Measurements from ENCODE around the gene FLNC. TPM values are rescaled to one million over a fixed set of nuclear protein-coding genes. Genes with fewer than 3 reads are reported as not detected.

FLNC gene
- total and polyA plus RNA-seq, 11 donors, result 399 to 3,687 (median 1,170) TPM

DNA sequence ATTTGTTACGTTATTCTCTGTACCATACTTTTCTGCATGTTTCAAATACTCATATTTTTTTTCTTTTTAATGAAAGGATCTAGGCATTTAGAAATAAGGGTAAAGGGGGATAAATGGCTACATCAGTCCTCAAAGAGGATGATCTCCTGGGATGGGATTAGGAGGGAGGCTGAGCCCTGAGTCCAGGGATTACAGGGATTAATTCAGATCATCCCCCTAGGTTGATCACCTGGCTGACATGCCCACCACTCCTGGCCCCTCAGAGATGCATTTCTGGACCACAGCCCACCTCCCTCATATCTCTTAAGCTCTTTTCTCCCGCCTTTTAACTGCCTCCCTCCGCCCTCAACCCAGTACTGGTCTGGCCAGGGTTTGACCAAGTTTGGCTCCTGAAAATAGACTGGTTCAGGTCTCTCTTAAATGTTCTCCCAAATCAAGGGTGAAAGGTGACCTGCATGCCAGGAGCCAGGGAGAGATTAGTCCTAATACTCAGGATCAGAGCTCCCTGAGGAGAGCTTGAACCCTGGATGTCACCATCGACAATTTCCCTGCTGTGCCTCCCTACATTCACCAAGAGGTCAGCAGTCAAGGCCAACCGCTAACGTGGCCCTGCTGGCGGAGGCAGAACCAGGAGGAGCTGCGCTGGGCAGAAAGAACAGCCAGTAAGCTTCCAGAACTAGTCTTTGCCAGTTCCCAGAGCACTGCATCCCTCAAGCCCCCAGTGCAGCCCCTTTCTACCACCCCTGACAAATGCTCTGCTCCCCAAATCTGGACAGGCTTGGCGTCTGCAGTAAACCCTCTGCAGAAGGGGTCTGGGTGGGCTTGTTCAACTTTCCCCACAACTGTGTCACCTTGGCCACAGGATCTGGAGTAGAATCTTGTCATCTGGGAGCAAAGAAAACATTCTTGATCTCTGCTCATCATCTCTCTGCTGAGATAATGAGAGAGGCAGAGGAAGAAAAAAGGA is 41.5 kb upstream of the FLNC start:
- ATAC-seq (no peak), DNase-seq (no peak)
- TF ChIP-seq POLR2A (IDR thresholded peaks at IDR 0.05), result no peak
- TF ChIP-seq, protein P1, sequence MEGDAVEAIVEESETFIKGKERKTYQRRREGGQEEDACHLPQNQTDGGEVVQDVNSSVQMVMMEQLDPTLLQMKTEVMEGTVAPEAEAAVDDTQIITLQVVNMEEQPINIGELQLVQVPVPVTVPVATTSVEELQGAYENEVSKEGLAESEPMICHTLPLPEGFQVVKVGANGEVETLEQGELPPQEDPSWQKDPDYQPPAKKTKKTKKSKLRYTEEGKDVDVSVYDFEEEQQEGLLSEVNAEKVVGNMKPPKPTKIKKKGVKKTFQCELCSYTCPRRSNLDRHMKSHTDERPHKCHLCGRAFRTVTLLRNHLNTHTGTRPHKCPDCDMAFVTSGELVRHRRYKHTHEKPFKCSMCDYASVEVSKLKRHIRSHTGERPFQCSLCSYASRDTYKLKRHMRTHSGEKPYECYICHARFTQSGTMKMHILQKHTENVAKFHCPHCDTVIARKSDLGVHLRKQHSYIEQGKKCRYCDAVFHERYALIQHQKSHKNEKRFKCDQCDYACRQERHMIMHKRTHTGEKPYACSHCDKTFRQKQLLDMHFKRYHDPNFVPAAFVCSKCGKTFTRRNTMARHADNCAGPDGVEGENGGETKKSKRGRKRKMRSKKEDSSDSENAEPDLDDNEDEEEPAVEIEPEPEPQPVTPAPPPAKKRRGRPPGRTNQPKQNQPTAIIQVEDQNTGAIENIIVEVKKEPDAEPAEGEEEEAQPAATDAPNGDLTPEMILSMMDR (IDR thresholded peaks at IDR 0.05), result no peak
- WGBS, 4 donors, result 74 to 79% (median 77%) methylated on average over 9 of the region's 9 CpGs
- H3K36me3 ChIP-seq, result no peaks in the 10 kb centered on the region
- H3K4me1 ChIP-seq, result peaks cover 0 to 30% (median 19%) of the 10 kb centered on the region in 12 donors
- H3K27ac ChIP-seq, result no peak overlapping the region
- H3K9me3 ChIP-seq, result no peaks in the 10 kb centered on the region
- no peak overlapping the region for H3K4me3 ChIP-seq
- intact Hi-C loops (cut with DNase I), result no loop called here
- no peaks in the 10 kb centered on the region for H3K27me3 ChIP-seq

DNA sequence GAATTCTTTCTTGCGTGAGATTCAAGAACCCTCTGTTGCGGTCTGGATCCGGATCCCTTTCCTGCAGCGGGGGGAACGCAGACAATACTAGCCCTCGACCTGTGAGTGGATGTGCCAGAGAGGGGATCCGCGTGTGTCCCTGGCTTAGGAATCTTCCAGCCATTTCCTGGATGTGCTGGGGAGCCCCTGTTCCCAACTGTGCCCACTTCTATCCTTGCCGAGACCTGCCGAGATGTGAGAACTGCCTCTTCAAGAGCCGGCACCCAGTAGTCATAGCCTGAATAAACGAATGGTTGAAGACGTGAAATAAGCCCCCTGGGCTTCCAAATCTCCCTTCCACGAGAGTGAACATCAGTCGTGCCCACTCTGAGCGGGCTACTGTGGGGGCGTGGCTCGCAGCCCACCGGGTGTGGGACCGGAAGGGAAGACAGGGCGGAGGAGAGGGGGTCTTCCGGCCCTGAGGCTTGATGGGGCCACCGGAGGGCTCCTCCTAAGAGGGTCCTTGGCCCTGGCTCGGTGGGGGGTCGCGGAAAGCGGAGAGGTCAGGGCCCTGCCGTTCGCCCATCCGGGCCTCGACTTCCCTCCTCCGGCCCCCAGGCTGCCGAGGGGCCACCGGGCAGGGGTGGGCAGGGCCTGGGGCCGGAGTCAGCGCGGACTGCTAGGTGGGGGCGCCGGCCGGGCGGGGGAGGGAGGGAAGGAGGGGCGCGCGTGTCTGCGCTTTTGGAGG is 39.7 kb upstream of the FLNC start:
- H3K9me3 ChIP-seq, result no peaks in the 10 kb centered on the region
- peak in 2 of 4 donors; percentile 14 to 35 for ATAC-seq
- peaks cover 0 to 30% (median 19%) of the 10 kb centered on the region in 12 donors for H3K4me1 ChIP-seq
- intact Hi-C loops (cut with DNase I), result loop anchor here in 7 of 10 donors (5.0 to 10.0 kb wide), 8 partner anchors 37 to 92 kb away; partner anchors contain the start of genes ATP6V1F (in 2 of the 7), CALU (in 2 of the 7) and FLNC (in 1 of the 7)
- TF ChIP-seq POLR2A (IDR thresholded peaks at IDR 0.05), result no peak
- TF ChIP-seq, protein P1 (IDR thresholded peaks at IDR 0.05), result no peak
- peak overlapping the region; percentile 62 to 94 (median 78) for H3K4me3 ChIP-seq
- no peaks in the 10 kb centered on the region for H3K27me3 ChIP-seq
- DNase-seq, result no peak
- H3K36me3 ChIP-seq, result no peaks in the 10 kb centered on the region
- 16 to 29% (median 23%) methylated on average over 20 to 45 of the region's 45 CpGs for WGBS, 4 donors
- peak overlapping the region in 7 of 12 donors; percentile 39 to 88 (median 55) for H3K27ac ChIP-seq

DNA sequence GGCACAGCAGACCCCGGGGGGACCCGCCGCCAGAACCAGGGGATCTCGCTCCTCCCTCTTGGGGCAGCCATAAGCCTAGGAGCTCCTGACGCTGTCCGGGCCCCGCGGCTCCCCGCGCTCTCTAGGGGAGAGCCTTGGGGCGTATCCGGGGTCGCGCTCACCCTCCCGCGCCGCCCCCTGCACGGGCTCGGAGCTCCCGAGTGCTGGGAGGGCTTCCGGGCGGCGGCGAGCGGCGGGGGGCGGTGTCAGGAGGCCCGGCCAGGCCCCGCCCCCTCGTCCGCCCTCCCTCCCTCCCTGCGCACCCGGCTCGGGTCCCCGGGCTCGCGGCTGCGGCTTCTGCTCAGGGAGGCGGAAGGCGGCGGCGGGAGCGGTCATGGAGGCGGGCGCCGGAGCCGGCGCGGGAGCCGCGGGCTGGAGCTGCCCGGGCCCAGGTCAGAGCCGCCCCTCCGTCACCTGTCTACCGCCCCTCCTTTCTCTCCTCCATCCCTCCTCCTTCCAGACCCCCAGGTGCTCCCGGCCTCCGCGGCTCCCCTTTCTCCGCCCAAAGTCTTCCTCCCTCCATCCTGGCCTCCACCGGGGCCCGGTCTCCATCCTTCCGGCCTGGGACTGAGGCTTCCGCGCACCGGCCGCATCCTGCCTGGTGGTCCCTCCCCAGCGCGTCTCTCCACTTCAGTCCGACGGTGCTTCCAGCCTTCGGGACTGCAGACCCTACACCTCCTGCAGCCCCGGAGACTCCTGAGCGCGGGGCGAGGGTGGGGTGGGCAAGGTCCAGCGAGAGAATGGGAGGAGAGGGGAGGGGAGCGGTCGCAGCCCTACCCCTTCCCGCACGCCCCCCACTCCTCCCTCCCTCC is 38.9 kb upstream of the FLNC start, which contains the start of gene CCDC136:
Gene CCDC136 (plus strand): TSS at position 848 of the 851 bp plus-strand sequence. CDS start 444 bp downstream, outside the sequence.
- peak; percentile 17 to 92 (median 80) for ATAC-seq
- H3K36me3 ChIP-seq, result no peaks in the 10 kb centered on the region
- peak; percentile 74 to 91 (median 78) for DNase-seq
- intact Hi-C loops (cut with DNase I), result loop anchor here in 7 of 10 donors (5.0 to 10.0 kb wide), 8 partner anchors 36 to 91 kb away; partner anchors contain the start of genes ATP6V1F (in 2 of the 7), CALU (in 2 of the 7) and FLNC (in 1 of the 7)
- H3K9me3 ChIP-seq, result no peaks in the 10 kb centered on the region
- 0 to 1% (median 1%) methylated on average over 35 to 80 of the region's 80 CpGs for WGBS, 4 donors
- peak within 1 kb of the TSS in 7 of 12 donors; percentile 39 to 88 (median 55) for H3K27ac ChIP-seq
- H3K4me1 ChIP-seq, result peaks cover 0 to 30% (median 19%) of the 10 kb centered on the region in 12 donors
- H3K4me3 ChIP-seq, result peak within 1 kb of the TSS; percentile 62 to 94 (median 78)
- TF ChIP-seq POLR2A (IDR thresholded peaks at IDR 0.05), result peak in 1 of 2 donors; percentile 51
- TF ChIP-seq, protein P1 (IDR thresholded peaks at IDR 0.05), result no peak
- no peaks in the 10 kb centered on the region for H3K27me3 ChIP-seq

Measured in heart left ventricle (tissue), 16 donors.